HG03280 (cell line): ENCODE data around the gene TMTC2.

Experiments
- ATAC-seq: cut with Tn5 transposase; IDR thresholded peaks from one replicate; pipeline ENCODE4 v1.9.1; 2021; ENCODE audit warnings: mild to moderate bottlenecking, moderate library complexity; ENCODE audit not compliant: unreplicated experiment

Gene TMTC2

DNA sequence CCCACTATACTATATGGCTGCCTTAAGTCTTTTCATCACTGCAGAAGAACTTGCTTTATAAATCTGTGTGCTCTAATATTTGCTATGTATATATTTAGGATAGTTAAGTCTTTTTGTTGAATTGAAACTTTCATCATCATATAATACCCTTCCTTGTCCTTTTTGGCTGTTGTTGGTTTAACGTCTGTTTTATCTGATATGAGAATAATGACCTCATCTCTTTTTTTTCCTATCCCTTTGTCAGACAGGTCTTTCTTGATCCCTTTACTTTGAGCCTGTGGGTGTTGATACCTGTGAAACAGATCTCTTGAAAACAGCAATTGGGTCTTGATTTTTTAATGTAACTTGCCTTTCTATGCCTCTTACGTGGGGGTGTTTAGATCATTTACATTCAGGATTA is 316.3 kb downstream of the TMTC2 start:
- no peak for ATAC-seq

DNA sequence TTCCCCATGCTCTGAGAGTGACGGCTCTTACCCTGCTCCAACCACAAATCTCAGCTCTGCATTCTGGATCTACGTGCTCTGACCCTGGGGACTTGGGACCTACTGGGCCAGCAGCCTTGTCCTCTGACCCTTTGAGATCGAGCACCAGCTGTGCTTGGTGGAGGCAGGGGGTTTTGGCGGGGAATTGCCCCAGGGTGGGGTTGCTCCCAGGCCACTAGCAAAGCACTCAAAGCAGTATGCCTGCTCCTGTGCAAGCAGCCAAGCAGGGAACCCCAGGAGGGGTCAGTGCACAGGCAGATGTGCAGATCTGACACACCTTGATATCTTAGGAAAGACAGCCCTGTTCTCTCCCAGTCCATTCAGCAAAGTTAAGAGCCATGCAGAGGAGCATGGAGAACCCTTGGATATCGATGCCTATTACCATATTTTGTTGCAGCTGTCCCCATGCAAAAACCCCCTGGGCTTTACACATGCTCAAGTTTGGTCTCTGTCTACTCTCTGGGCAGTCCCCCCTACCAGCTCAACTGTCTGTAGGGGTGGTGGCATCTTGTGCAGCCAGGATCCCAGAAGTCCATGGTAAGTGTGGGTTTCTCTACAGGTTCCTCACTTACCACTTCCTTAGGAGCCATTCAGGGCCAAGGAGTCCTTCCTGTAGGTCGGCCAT is 319.0 kb downstream of the TMTC2 start:
- ATAC-seq: no peak

GRCh38 chr12:83008703-83009102 is 322.0 kb downstream of the TMTC2 start:
- ATAC-seq: no peak

- no peak for ATAC-seq
Observed at GRCh38 chr12:83010169-83010804, 323.6 kb downstream of the TMTC2 start.

GRCh38 chr12:83015390-83016217 is 328.9 kb downstream of the TMTC2 start:
- no peak for ATAC-seq

DNA sequence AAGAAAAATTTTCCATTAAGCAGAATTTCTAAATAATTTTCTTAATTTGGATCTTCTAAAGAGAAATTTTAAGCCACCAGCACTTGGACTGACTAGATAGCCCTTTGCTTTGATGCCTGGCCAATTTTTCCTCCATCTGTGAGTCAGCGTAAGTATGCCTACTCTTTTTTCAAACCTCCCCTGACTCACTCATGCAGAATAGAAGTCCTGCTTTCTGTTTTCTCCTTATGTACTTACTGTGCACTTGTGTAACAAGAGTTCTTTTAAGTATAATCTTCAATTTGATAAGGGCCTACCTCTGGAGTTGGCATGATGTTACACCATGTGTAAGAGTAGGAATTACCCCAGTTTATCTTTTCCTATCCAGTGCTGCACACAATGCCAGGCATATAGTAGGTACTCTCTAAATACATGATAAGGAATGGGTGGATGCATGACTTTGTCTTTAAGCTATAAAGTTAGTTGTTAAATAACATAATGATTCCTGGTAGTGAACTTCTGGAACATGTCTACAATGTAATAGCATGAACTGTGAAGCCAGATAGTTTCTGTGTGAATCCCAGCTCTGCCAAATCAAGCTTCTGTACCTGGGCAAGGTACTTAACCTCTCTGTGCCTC is 329.6 kb downstream of the TMTC2 start:
- ATAC-seq: no peak

GRCh38 chr12:83016991-83017390 is 330.3 kb downstream of the TMTC2 start:
- no peak for ATAC-seq

GRCh38 chr12:83018088-83018487 is 331.4 kb downstream of the TMTC2 start:
- no peak for ATAC-seq

DNA sequence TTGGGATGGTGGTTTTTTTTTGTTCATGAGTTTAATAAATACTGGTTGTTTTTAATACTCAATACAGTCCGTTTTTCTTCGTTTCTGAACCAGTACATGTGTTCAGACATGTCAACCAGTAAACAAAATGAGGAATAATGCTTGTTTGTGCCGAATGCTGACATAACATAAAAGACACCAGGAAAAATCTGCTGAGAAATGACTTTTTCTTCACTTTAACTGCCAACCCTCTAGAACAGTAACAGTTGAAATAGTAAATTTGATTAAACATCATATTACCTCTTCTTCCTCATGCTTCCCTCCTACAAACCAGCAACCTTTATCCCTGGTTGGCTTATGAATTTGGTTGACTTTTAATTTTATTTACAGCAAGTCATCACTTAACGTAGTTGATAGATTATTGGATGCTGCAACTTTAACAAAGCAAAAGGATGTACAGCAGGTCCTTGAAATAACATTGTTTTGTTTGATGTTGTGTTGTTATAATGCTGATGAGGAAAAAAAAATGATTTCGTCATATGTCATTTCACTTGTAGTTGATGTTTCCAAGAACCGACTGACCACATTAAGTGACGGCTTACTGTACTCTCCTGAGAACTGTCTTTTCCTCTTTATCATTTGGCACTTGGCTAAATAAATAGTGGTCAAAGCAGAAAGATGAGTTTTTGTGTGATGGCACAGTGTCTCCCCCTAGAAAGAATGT is 340.5 kb downstream of the TMTC2 start:
- ATAC-seq: no peak

DNA sequence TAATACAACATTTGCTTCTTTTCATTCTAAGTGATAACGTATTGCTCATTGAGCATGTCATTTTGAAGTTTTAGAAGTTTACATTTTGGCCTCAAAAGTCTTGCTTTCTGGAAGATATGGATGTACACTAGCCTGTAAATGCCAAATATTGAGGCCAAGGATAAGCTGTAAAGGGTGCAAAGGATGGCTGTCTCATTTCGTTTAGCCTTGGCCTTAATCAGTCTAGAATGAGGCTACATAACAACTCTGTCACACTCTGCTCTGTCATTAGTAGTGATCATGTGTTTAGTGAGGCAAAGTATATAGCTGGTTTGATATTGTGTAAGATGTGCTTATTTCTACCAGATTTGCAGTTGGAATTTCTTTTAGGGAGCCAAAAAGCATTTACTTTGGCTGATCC is 344.5 kb downstream of the TMTC2 start:
- no peak for ATAC-seq

GRCh38 chr12:83036847-83037246 is 350.1 kb downstream of the TMTC2 start:
- no peak for ATAC-seq

GRCh38 chr12:83039413-83039812 is 352.7 kb downstream of the TMTC2 start:
- ATAC-seq: no peak

- ATAC-seq: no peak
Observed at GRCh38 chr12:83040339-83040738, 353.6 kb downstream of the TMTC2 start.

- no peak for ATAC-seq
Observed at GRCh38 chr12:83040991-83041390, 354.3 kb downstream of the TMTC2 start.

DNA sequence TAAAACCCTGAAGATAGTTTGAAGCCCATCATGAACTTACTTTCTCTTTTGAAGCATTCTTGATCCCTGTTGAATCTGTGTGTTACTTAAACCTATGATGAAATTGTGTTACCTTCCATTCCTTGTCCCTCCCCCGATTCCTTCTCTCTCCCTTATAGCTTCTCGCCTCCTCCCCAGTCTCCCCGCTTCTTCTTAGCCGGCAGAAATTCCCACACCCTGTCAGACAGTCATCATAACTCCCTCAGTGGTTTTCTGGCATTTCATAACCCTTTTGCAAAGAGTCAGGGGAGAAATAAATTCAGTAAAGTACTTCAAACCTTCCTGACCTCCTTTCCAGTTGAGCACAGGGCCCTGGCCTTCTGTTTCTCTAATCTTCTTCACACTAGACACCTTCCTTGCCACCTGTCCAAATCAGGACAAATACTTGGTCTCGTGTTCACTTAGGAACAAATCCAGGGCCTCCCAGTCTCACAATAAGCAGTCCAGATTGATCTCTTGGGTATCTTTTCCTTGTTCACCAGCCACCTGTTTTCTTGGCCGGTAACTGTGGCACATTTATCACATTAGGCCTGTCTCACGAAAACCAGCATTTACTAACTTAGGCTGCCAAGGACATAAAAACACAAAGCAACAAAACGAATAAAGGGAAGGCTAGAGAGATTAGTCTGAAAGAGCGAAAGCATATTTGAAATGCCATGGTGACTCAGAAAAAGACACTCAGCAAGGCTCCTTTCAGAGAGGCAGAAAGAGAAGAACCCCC is 355.9 kb downstream of the TMTC2 start:
- ATAC-seq: no peak

GRCh38 chr12:83044736-83045135 is 358.0 kb downstream of the TMTC2 start:
- ATAC-seq: no peak

- ATAC-seq: no peak
Observed at GRCh38 chr12:83046019-83046418, 359.3 kb downstream of the TMTC2 start.

DNA sequence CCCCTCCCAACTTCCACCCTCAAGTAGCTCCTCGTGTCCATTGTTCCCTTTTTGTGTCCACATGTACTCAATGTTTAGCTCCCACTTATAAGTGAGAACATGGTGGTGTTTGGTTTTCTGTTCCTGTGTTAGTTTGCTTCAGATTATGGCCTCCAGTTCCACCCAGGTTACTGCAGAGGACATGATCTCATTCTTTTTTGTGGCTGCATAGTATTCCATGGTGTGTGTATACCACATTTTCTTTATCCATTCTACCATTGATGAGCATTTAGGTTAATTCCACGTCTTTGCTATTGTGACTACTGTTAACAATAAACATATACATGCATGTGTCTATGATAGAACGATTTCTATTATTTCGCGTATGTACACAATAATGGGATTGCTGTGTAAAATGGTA is 362.6 kb downstream of the TMTC2 start:
- no peak for ATAC-seq

DNA sequence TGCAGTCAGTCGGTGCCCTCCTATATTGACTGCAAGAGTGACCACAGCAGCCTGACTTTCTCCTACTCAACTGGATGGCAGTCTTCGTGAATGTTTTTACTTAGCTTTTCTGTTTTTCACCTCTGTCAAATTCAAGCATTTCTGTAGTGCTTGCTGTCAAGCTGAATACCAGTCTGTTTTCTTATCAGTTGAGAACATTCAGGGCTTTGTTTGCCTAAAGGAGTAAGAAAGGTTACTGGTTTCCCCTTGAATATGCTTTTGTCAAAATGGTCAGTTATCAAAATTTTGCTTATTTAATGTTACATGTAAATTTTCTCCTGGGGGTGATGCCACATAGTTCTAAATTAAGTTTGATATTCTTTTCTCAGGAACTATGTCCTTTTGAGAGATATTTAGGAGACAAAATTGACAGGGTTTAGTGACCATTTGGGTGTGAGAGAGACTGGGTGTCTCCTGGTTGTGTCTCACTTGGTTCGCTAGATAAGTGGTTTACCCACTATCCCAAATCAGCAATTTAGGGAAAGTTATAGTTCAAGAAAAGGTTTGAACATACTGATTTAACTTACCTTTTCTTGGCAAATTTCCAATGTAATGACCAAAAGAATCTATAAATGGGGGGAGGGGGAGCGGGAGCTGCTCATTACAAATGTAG is 366.3 kb downstream of the TMTC2 start:
- ATAC-seq: no peak

- no peak for ATAC-seq
Observed at GRCh38 chr12:83057436-83057835, 370.7 kb downstream of the TMTC2 start.
